Gastroesophageal sphincter (tissue), 4 donors: ENCODE results near the gene FABP3. TPM values are rescaled to one million over a fixed set of nuclear protein-coding genes. Genes with fewer than 3 reads are reported as not detected.

ENCODE experiments used
- ATAC-seq: fragments of 150-250 bp; one replicate; pipeline ENCODE4 v1.9.1; 2016; ENCODE audit warnings: mild to moderate bottlenecking, moderate library complexity
- H3K27ac ChIP-seq, 4 donors: fragments of 200-600 bp; sonication (generic) in 3 of 4; 1 replicate in 3 of 4; 2 replicates in 1 of 4; pipeline ENCODE4 v1.5.1; 2016 to 2019
- H3K27me3 ChIP-seq: fragments of 200-600 bp; sonication (generic); one replicate; pipeline ENCODE4 v1.5.1; 2019
- H3K36me3 ChIP-seq, 2 donors: fragments of 200-600 bp; sonication (generic); one replicate each; pipeline ENCODE4 v1.5.1; 2019; ENCODE audit warnings: control low read depth in 1 of 2
- H3K4me1 ChIP-seq, 3 donors: fragments of 200-600 bp; sonication (generic); 1 replicate in 2 of 3; 2 replicates in 1 of 3; pipeline ENCODE4 v1.5.1; 2016 to 2019; ENCODE audit warnings: control low read depth in 2 of 3
- H3K4me3 ChIP-seq, 2 donors: fragments of 200-600 bp; sonication (generic); one replicate each; pipeline ENCODE4 v1.5.1; 2019; ENCODE audit warnings: mild to moderate bottlenecking in 1 of 2, moderate library complexity in 1 of 2
- H3K9me3 ChIP-seq, 3 donors: fragments of 200-600 bp; sonication (generic); one replicate each; pipeline ENCODE4 v1.5.1; 2017 to 2019; ENCODE audit warnings: control low read depth in 2 of 3
- EP300 ChIP-seq: sonication (generic); formaldehyde crosslinking; IDR thresholded peaks from one replicate; pipeline ENCODE4 v1.6.1; 2017; ENCODE audit warnings: antibody characterized with exemption, mild to moderate bottlenecking
- POLR2A ChIP-seq, 2 donors: fragments of 450-650 bp; IDR thresholded peaks; one replicate each; pipeline ENCODE4 v1.6.1; 2017; ENCODE audit warnings: antibody characterized with exemption in 2 of 2, mild to moderate bottlenecking in 2 of 2, moderate library complexity in 1 of 2
- POLR2AphosphoS5 ChIP-seq: sonication (generic); formaldehyde crosslinking; IDR thresholded peaks from one replicate; pipeline ENCODE4 v1.6.1; 2017; ENCODE audit warnings: antibody characterized with exemption
- WGBS, 2 donors: methylation state at CpG; one replicate each; pipeline ENCODE4 v1.1.5; 2018; ENCODE audit warnings: low coverage in 1 of 2; 5-methylcytosine and 5-hydroxymethylcytosine counted together
- total RNA-seq, 4 donors: library from RNA; depleted of rRNA; stranded (reverse); fragments of >200 nt; gene quantifications; one replicate each; pipeline ENCODE4 v1.1.0, GENCODE V29; 2016
- TF ChIP-seq, protein P1 (sequence below), 4 experiments: fragments of 200-600 bp in 2 of 4; fragments of 450-650 bp in 2 of 4; sonication (generic) in 1 of 4; IDR thresholded peaks; one replicate each; pipeline ENCODE4 v1.5.1; 2017 to 2019; ENCODE audit warnings: antibody characterized with exemption in 4 of 4, mild to moderate bottlenecking in 2 of 4, moderate library complexity in 2 of 4

The FABP3 gene
- total RNA-seq, 4 donors from 2014 or later = 25.8 to 39.4 (median 32.9) TPM

DNA sequence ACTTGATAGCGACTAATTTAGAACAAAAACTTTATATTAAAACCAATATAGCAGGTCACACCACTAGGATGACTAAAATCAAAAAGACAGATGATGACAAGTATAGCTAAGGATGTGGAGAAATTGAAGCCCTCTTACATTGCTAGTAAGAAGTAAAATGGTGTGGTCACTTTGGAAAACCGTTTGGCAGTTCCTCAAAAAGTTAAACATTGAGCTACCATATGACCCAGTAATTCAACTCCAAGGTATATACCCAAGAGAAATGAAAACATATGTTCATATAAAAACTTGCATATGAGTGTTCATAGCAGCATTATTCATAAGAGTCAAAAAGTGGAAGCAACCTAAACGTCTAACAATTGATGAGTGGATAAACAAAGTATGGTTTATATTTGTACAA is 27.1 kb upstream of the FABP3 start:
- WGBS, 2 donors = 51 to 52% methylated on average over 3 of the region's 3 CpGs

DNA sequence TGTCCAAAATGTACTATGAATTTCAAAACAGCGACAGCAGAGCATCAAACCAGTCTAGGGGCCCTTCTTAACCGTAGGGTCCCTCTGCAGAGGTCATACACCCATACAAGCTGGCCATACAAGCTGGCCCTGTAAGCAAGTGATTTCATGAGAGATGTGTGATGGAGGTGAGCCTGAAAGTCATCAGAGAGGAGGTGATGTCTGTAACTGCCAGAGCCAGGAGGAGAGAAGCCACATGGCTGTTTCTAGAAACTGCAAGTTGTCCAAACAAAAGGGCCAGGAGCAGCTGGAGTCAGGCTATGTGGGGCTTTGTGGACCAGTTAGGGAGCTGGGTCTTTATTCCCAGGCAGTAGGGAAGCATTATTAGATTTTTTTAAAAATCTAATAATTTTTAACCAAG is 25.4 kb upstream of the FABP3 start:
- Histone ChIP-seq H3K27me3 (no peaks in the 10 kb centered on the region), H3K36me3 (no peaks in the 10 kb centered on the region), H3K9me3 (no peaks in the 10 kb centered on the region), H3K4me3 (no peak overlapping the region), H3K27ac (no peak overlapping the region), H3K4me1 (peaks cover 0 to 12% (median 3%) of the 10 kb centered on the region in 3 donors)
- WGBS, 2 donors = 88% methylated on average over 2 of the region's 2 CpGs; no CpG with 5 or more reads in 1 of the 2 donors
- no peak for ATAC-seq
- TF ChIP-seq, protein P1, sequence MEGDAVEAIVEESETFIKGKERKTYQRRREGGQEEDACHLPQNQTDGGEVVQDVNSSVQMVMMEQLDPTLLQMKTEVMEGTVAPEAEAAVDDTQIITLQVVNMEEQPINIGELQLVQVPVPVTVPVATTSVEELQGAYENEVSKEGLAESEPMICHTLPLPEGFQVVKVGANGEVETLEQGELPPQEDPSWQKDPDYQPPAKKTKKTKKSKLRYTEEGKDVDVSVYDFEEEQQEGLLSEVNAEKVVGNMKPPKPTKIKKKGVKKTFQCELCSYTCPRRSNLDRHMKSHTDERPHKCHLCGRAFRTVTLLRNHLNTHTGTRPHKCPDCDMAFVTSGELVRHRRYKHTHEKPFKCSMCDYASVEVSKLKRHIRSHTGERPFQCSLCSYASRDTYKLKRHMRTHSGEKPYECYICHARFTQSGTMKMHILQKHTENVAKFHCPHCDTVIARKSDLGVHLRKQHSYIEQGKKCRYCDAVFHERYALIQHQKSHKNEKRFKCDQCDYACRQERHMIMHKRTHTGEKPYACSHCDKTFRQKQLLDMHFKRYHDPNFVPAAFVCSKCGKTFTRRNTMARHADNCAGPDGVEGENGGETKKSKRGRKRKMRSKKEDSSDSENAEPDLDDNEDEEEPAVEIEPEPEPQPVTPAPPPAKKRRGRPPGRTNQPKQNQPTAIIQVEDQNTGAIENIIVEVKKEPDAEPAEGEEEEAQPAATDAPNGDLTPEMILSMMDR (IDR thresholded peaks at IDR 0.05) = no peak
- TF ChIP-seq EP300 (no peak), POLR2AphosphoS5 (no peak), POLR2A (IDR thresholded peaks at IDR 0.05) (no peak)

More for the DNA sequence above, 27.1 kb upstream of the FABP3 start:
- Histone ChIP-seq H3K27me3 (peaks cover 5% of the 10 kb centered on the region), H3K9me3 (no peaks in the 10 kb centered on the region), H3K4me1 (peaks cover 0 to 2% (median under 1%) of the 10 kb centered on the region in 3 donors), H3K4me3 (no peak overlapping the region), H3K27ac (no peak overlapping the region), H3K36me3 (no peaks in the 10 kb centered on the region)
- TF ChIP-seq EP300 = no peak
- TF ChIP-seq POLR2AphosphoS5 = no peak
- TF ChIP-seq, protein P1 (IDR thresholded peaks at IDR 0.05) = no peak
- TF ChIP-seq POLR2A (IDR thresholded peaks at IDR 0.05) = no peak
- ATAC-seq = no peak

DNA sequence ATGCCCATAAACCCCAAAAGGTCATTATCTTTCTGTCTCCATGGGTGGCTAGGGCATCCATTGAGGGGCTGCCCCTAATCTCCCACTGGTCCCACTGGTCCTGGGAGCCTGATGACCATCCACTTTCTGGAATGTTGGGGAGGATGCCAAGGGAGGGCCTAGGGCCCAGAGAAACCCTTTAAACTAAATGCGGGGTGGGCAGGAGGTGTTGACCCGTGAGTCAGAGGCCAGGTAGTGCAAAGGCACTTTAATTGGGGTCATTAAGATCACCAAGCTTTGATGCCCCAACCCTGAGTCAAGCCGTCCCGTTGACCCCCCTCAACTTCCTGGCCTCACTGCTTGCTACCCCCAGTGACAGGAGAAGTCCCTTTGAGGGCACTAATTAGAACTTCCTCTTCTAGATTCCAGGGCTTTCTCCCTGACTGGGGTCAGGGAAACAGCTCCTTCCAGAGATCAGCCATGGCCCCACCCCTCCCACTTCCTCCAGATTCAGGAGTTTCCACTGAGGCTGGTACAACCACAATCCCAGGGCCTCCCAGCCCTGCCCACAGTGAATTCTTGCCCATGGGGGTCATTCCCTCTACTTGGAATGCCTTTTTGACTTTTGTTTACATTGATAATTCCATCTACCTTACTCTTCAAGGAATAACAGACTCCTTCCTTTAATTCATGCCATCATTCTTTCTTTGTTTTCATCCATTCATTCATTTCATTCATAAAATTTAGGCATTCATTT is 24.7 kb upstream of the FABP3 start:
- no peaks in the 10 kb centered on the region for H3K9me3 ChIP-seq
- H3K27ac ChIP-seq = no peak overlapping the region
- H3K4me3 ChIP-seq = no peak overlapping the region
- peaks cover 0 to 12% (median 3%) of the 10 kb centered on the region in 3 donors for H3K4me1 ChIP-seq
- no peaks in the 10 kb centered on the region for H3K36me3 ChIP-seq
- 79 to 83% methylated on average over 3 to 4 of the region's 4 CpGs for WGBS, 2 donors
- TF ChIP-seq, protein P1 (IDR thresholded peaks at IDR 0.05) = no peak
- TF ChIP-seq POLR2AphosphoS5 = no peak
- no peaks in the 10 kb centered on the region for H3K27me3 ChIP-seq
- no peak for ATAC-seq

DNA sequence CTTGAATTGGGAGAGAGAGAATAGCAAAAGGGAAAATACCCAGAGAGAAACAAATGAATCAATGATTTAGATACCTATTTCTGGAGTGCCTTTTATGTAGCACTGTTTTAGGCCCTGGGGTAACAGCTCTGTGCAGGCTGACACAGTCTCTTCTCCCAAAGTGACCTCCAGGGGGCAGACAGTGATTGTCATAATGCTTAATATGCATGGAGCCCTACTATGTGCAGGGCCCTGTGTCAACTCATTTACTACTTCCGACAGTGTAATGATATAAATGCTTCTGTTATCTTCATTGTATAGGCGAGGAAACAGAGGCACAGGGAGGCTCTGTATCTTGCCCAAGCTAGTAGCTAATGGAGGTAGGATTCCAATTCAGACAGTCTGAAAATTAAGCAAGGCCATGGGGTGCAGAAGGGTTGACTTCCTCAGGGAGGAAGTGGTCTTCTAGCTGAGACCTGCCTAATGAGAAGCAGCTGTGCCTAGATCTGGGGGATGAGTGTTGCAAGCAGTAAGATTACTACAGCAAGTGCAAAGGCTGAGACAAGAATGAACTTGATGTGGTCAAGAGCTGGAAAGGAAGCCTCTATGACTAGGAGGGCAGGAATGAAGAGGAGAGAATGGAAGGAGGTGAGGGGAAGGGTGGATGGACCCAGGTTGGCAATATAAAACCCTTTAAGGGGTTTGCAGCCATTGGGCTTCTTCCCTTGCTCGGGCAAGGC is 23.9 kb upstream of the FABP3 start:
- Histone ChIP-seq H3K27me3 (no peaks in the 10 kb centered on the region), H3K27ac (no peak overlapping the region), H3K9me3 (no peaks in the 10 kb centered on the region), H3K4me3 (no peak overlapping the region), H3K36me3 (no peaks in the 10 kb centered on the region), H3K4me1 (peaks cover 0 to 12% (median 3%) of the 10 kb centered on the region in 3 donors)
- TF ChIP-seq POLR2A (IDR thresholded peaks at IDR 0.05) (no peak), POLR2AphosphoS5 (no peak), EP300 (no peak)
- TF ChIP-seq, protein P1 (IDR thresholded peaks at IDR 0.05) = no peak
- no peak for ATAC-seq
- 85 to 86% methylated on average over 1 to 3 of the region's 3 CpGs for WGBS, 2 donors
